Kidney glomerular epithelial cell (primary cell): ENCODE measurements around the gene AUTS2.

ENCODE experiments used
- DNase-seq: peaks from one replicate; lab custom pipeline; 2025; lab: John Stamatoyannopoulos, UW

AUTS2 gene

GRCh38 chr7:70834424-70834823 is 1236.1 kb downstream of the AUTS2 start:
- DNase-seq, result no peak

- no peak for DNase-seq
Measured at GRCh38 chr7:70835658-70836057, 1237.4 kb downstream of the AUTS2 start.

- DNase-seq, result no peak
Measured at GRCh38 chr7:70836279-70836678, 1238.0 kb downstream of the AUTS2 start.

GRCh38 chr7:70836946-70837345 is 1238.7 kb downstream of the AUTS2 start:
- no peak for DNase-seq

- DNase-seq, result no peak
Measured at GRCh38 chr7:70837589-70837988, 1239.3 kb downstream of the AUTS2 start.

- no peak for DNase-seq
Measured at GRCh38 chr7:70838292-70838907, 1240.1 kb downstream of the AUTS2 start.
